ENCODE results near the gene DTHD1. TPM values are rescaled to one million over a fixed set of nuclear protein-coding genes. Genes with fewer than 3 reads are reported as not detected.

Gene DTHD1
- total and polyA plus RNA-seq, 8 donors, result 1.2 TPM; not detected in 7

GRCh38 chr4:36325499-36325898 lies 44.1 kb downstream of the DTHD1 start:
- Histone ChIP-seq H3K4me3 (no peak overlapping the region), H3K36me3 (no peaks in the 10 kb centered on the region), H3K9me3 (no peaks in the 10 kb centered on the region), H3K27me3 (no peaks in the 10 kb centered on the region), H3K4me1 (no peaks in the 10 kb centered on the region), H3K27ac (no peak overlapping the region)
- WGBS, 5 donors, result 0 to 64% (median 32%) methylated on average over 1 of the region's 1 CpG
- no peak for TF ChIP-seq EP300 (IDR thresholded peaks at IDR 0.05)
- no peak for TF ChIP-seq POLR2AphosphoS5 (IDR thresholded peaks at IDR 0.05)
- no peak for TF ChIP-seq POLR2A (IDR thresholded peaks at IDR 0.05)
- no peak for TF ChIP-seq CTCF (IDR thresholded peaks at IDR 0.05)
- intact Hi-C loops (cut with DNase I; ENCODE audit: low total_unique reads), result no loop called here
- DNase-seq, result peak in 1 of 2 donors; percentile 27

- Histone ChIP-seq H3K4me1 (no peaks in the 10 kb centered on the region), H3K36me3 (no peaks in the 10 kb centered on the region), H3K27ac (no peak overlapping the region), H3K27me3 (no peaks in the 10 kb centered on the region), H3K4me3 (no peak overlapping the region), H3K9me3 (no peaks in the 10 kb centered on the region)
- WGBS, 5 donors, result 67 to 71% (median 70%) methylated on average over 3 of the region's 3 CpGs
- TF ChIP-seq POLR2AphosphoS5 (IDR thresholded peaks at IDR 0.05) (no peak), CTCF (IDR thresholded peaks at IDR 0.05) (no peak), EP300 (IDR thresholded peaks at IDR 0.05) (no peak), POLR2A (IDR thresholded peaks at IDR 0.05) (no peak)
- no peak for DNase-seq
- intact Hi-C loops (cut with DNase I; ENCODE audit: low total_unique reads), result no loop called here
These were observed 44.5 kb downstream of the DTHD1 start for GRCh38 chr4:36325926-36326325.

- whole genome bisulfite sequencing, 5 donors, result 81 to 97% (median 94%) methylated on average over 4 of the region's 4 CpGs
- H3K27ac ChIP-seq, result no peak overlapping the region
These were observed 45.1 kb downstream of the DTHD1 start for GRCh38 chr4:36326476-36327029.

GRCh38 chr4:36327400-36327799 lies 46.0 kb downstream of the DTHD1 start:
- Histone ChIP-seq H3K4me1 (no peaks in the 10 kb centered on the region), H3K27me3 (no peaks in the 10 kb centered on the region), H3K4me3 (no peak overlapping the region), H3K27ac (no peak overlapping the region), H3K36me3 (no peaks in the 10 kb centered on the region), H3K9me3 (no peaks in the 10 kb centered on the region)
- no peak for DNase-seq
- intact Hi-C loops (cut with DNase I; ENCODE audit: low total_unique reads), result no loop called here
- WGBS, 5 donors, result 74 to 87% (median 76%) methylated on average over 5 of the region's 5 CpGs
- TF ChIP-seq POLR2AphosphoS5 (IDR thresholded peaks at IDR 0.05) (no peak), EP300 (IDR thresholded peaks at IDR 0.05) (no peak), CTCF (IDR thresholded peaks at IDR 0.05) (no peak), POLR2A (IDR thresholded peaks at IDR 0.05) (no peak)

More at GRCh38 chr4:36326476-36327029, 45.1 kb downstream of the DTHD1 start:
- TF ChIP-seq POLR2AphosphoS5 (IDR thresholded peaks at IDR 0.05) (no peak), POLR2A (IDR thresholded peaks at IDR 0.05) (no peak), CTCF (IDR thresholded peaks at IDR 0.05) (no peak), EP300 (IDR thresholded peaks at IDR 0.05) (no peak)
- no peak for DNase-seq
- intact Hi-C loops (cut with DNase I; ENCODE audit: low total_unique reads), result no loop called here
- Histone ChIP-seq H3K27me3 (no peaks in the 10 kb centered on the region), H3K4me3 (no peak overlapping the region), H3K9me3 (no peaks in the 10 kb centered on the region), H3K4me1 (no peaks in the 10 kb centered on the region), H3K36me3 (no peaks in the 10 kb centered on the region)

Measured in stomach (tissue), 9 donors.